HepG2 (cell line): ENCODE results near the gene MRPL20. TPM values are rescaled to one million over a fixed set of nuclear protein-coding genes. Genes with fewer than 3 reads are reported as not detected.

ENCODE experiments used
- GATAD1 ChIP-seq: IDR thresholded peaks from 2 replicates; pipeline ENCODE4 v1.6.1; 2016; ENCODE audit warnings: missing genetic modification reagents, missing compliant biosample characterization
- HMGXB4 ChIP-seq, 2 experiments: sonication (generic) in 1 of 2; formaldehyde crosslinking in 1 of 2; IDR thresholded peaks; 2 replicates each; pipeline versions ENCODE4 v1.4.0 to v1.6.1; 2018 to 2020; ENCODE audit warnings: missing genetic modification reagents in 2 of 2, borderline replicate concordance in 1 of 2, low read depth in 1 of 2, mild to moderate bottlenecking in 1 of 2, missing biosample characterization in 1 of 2
- HNF4A ChIP-seq: sonication (generic); formaldehyde crosslinking; IDR thresholded peaks from 2 replicates; pipeline ENCODE4 v1.4.0; 2020; ENCODE audit warnings: missing genetic modification reagents
- ISL2 ChIP-seq: sonication (generic); formaldehyde crosslinking; IDR thresholded peaks from 2 replicates; pipeline ENCODE4 v1.5.0; 2020; ENCODE audit warnings: missing genetic modification reagents
- KAT7 ChIP-seq: IDR thresholded peaks from 2 replicates; pipeline ENCODE4 v1.6.1; 2018; ENCODE audit warnings: borderline replicate concordance, missing compliant biosample characterization
- KDM5B ChIP-seq: sonication (generic); formaldehyde crosslinking; IDR thresholded peaks from 2 replicates; pipeline ENCODE4 v1.4.0; 2020; ENCODE audit warnings: missing genetic modification reagents, mild to moderate bottlenecking, borderline replicate concordance
- MAZ ChIP-seq, 2 experiments: sonication (generic) in 1 of 2; formaldehyde crosslinking in 1 of 2; IDR thresholded peaks; 2 replicates each; pipeline versions ENCODE4 v1.5.0 to v1.6.1; 2012 to 2020; ENCODE audit warnings: low read depth in 2 of 2, mild to moderate bottlenecking in 2 of 2, borderline replicate concordance in 1 of 2, improper control_type of control experiment in 1 of 2, low read length in 1 of 2, missing genetic modification reagents in 1 of 2, moderate library complexity in 1 of 2
- MIXL1 ChIP-seq: IDR thresholded peaks from 2 replicates; pipeline ENCODE4 v1.6.1; 2016
- RELA ChIP-seq: sonication (generic); formaldehyde crosslinking; IDR thresholded peaks from 2 replicates; pipeline ENCODE4 v1.4.0; 2020; ENCODE audit warnings: missing genetic modification reagents
- SAP130 ChIP-seq: IDR thresholded peaks from 2 replicates; pipeline ENCODE4 v1.6.1; 2016; ENCODE audit warnings: low read depth
- SP4 ChIP-seq: sonication (generic); formaldehyde crosslinking; IDR thresholded peaks from 2 replicates; pipeline ENCODE4 v1.8.1; 2023; ENCODE audit warnings: mild to moderate bottlenecking, missing genetic modification reagents
- TEAD3 ChIP-seq: optimal IDR thresholded peaks from 2 replicates; pipeline ENCODE3; 2016; ENCODE audit warnings: borderline replicate concordance
- ZBTB7B ChIP-seq: sonication (generic); formaldehyde crosslinking; IDR thresholded peaks from 2 replicates; pipeline ENCODE4 v1.4.0; 2020; ENCODE audit warnings: missing genetic modification reagents
- ZNF207 ChIP-seq: fragments of 450-650 bp; IDR thresholded peaks from 2 replicates; pipeline ENCODE4 v1.6.1; 2016; ENCODE audit warnings: antibody characterized with exemption, borderline replicate concordance
- ZNF280D ChIP-seq: sonication (generic); formaldehyde crosslinking; IDR thresholded peaks from 2 replicates; pipeline ENCODE4 v1.5.1; 2020; ENCODE audit warnings: mild to moderate bottlenecking, missing genetic modification reagents
- ZNF34 ChIP-seq: sonication (generic); formaldehyde crosslinking; IDR thresholded peaks from 2 replicates; pipeline ENCODE4 v1.4.0; 2020; ENCODE audit warnings: mild to moderate bottlenecking, missing genetic modification reagents, borderline replicate concordance
- ZNF350 ChIP-seq: sonication (generic); formaldehyde crosslinking; IDR thresholded peaks from 2 replicates; pipeline ENCODE4 v1.4.0; 2020; ENCODE audit warnings: mild to moderate bottlenecking, low read depth, missing genetic modification reagents, borderline replicate concordance
- ZNF547 ChIP-seq: sonication (generic); formaldehyde crosslinking; IDR thresholded peaks from 2 replicates; pipeline ENCODE4 v1.5.1; 2020; ENCODE audit warnings: mild to moderate bottlenecking, missing genetic modification reagents
- ZNF776 ChIP-seq: sonication (generic); formaldehyde crosslinking; IDR thresholded peaks from 2 replicates; pipeline ENCODE4 v1.4.0; 2020; ENCODE audit warnings: mild to moderate bottlenecking, missing genetic modification reagents
- ZSCAN25 ChIP-seq: sonication (generic); formaldehyde crosslinking; IDR thresholded peaks from 2 replicates; pipeline ENCODE4 v1.8.0; 2022; ENCODE audit warnings: mild to moderate bottlenecking, missing genetic modification reagents
- polyA plus RNA-seq, 8 experiments: library from polyadenylated mRNA; depleted of rRNA in 3 of 8; stranded (reverse) in 7 of 8; unstranded in 1 of 8; fragments of >200 nt; fragmentation: Illumina TruSeq in 4 of 8; extraction: Trizol in 4 of 8; gene quantifications; 2 replicates each; pipeline versions ENCODE4 v1.2.1 to v1.2.3, GENCODE V29; 2011 to 2016; ENCODE audit warnings: low read depth in 4 of 8, missing spikeins in 1 of 8, mixed read lengths in 1 of 8; ENCODE audit not compliant: insufficient read depth in 1 of 8
- total RNA-seq, 5 experiments: library from RNA; depleted of rRNA; stranded (reverse); fragments of >200 nt; fragmentation: Illumina TruSeq; extraction: Trizol; gene quantifications; 2 replicates each; pipeline ENCODE4 v1.2.3, GENCODE V29; 2016; ENCODE audit warnings: low read depth in 1 of 5
- TF ChIP-seq, protein P1 (sequence below): sonication (generic); formaldehyde crosslinking; IDR thresholded peaks from 2 replicates; pipeline ENCODE4 v1.4.0; 2020; ENCODE audit warnings: missing genetic modification reagents

Gene MRPL20
- total and polyA plus RNA-seq, 2 of the 13 experiments (the other 11 are each of a cell fraction or from before 2014, with no cell fraction given), result 59.2 to 127 TPM

GRCh38 chr1:1435106-1435903, 28.2 kb upstream of the MRPL20 start, which contains the start of gene VWA1 (continued):
- TF ChIP-seq ZNF280D (CRISPR knock-in tag) (0 out of 2 replicates have a peak, but pooled peaks have one; percentile 28), ZNF776 (peak; percentile 90; the same call in 1 of the 2 replicates), TEAD3 (CRISPR knock-in tag) (peak; percentile 2), ZSCAN25 (CRISPR knock-in tag) (peak; percentile 68), SAP130 (CRISPR knock-in tag) (peak; percentile 90), ZNF207 (no peak), ZNF547 (peak; percentile 82; the same call in 1 of the 2 replicates), MAZ (IDR thresholded peaks at IDR 0.05; ENCODE audit: borderline replicate concordance, low read depth, low read length) (no peak), MAZ (CRISPR knock-in tag; IDR thresholded peaks at IDR 0.05; ENCODE audit: low read depth) (peak; percentile 72; the same call in 1 of the 2 replicates), ZBTB7B (CRISPR knock-in tag) (peak; percentile 39; the same call in 1 of the 2 replicates), ISL2 (CRISPR knock-in tag) (no peak; the same call in 1 of the 2 replicates), ZNF34 (no peak), GATAD1 (CRISPR knock-in tag) (no peak), ZNF350 (CRISPR knock-in tag) (peak; percentile 61; the same call in 1 of the 2 replicates), RELA (CRISPR knock-in tag) (no peak), KAT7 (CRISPR knock-in tag) (peak; percentile 75; the same call in 1 of the 2 replicates), HNF4A (CRISPR knock-in tag) (no peak), MIXL1 (CRISPR knock-in tag) (no peak; the same call in 1 of the 2 replicates), KDM5B (0 out of 2 replicates have a peak, but pooled peaks have one; percentile 15), HMGXB4 (CRISPR knock-in tag; IDR thresholded peaks at IDR 0.05; ENCODE audit: borderline replicate concordance in 1 of 2, low read depth in 1 of 2) (no peak; a peak in 1 of 4 replicates), SP4 (CRISPR knock-in tag) (peak; percentile 92)
- TF ChIP-seq, protein P1, sequence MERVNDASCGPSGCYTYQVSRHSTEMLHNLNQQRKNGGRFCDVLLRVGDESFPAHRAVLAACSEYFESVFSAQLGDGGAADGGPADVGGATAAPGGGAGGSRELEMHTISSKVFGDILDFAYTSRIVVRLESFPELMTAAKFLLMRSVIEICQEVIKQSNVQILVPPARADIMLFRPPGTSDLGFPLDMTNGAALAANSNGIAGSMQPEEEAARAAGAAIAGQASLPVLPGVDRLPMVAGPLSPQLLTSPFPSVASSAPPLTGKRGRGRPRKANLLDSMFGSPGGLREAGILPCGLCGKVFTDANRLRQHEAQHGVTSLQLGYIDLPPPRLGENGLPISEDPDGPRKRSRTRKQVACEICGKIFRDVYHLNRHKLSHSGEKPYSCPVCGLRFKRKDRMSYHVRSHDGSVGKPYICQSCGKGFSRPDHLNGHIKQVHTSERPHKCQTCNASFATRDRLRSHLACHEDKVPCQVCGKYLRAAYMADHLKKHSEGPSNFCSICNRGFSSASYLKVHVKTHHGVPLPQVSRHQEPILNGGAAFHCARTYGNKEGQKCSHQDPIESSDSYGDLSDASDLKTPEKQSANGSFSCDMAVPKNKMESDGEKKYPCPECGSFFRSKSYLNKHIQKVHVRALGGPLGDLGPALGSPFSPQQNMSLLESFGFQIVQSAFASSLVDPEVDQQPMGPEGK (CRISPR knock-in tag), result peak; percentile 34; the same call in 1 of the 2 replicates
